GM21825 (cell line): ENCODE data around the gene ONECUT2.
"Not testable (repeated sequence)": the region's sequence is repeated elsewhere in the genome, so short reads cannot be mapped to it uniquely, and the experiment has no call there.

ENCODE experiments used
- ATAC-seq: cut with Tn5 transposase; IDR thresholded peaks from one replicate; pipeline ENCODE4 v1.9.1; 2021; ENCODE audit warnings: mild to moderate bottlenecking, moderate library complexity; ENCODE audit not compliant: unreplicated experiment

Gene ONECUT2

GRCh38 chr18:57434536-57435494 lies at the start of gene ONECUT2:
ONECUT2 (plus strand) TSS chr18:57435374; CDS start chr18:57435717, 343 bp downstream.
- ATAC-seq, result peak; percentile 70

- ATAC-seq, result no peak
These were observed 45.9 kb upstream of the ONECUT2 start for GRCh38 chr18:57389271-57389670.

GRCh38 chr18:57390044-57390443 lies 45.1 kb upstream of the ONECUT2 start:
- ATAC-seq, result no peak

- not testable (repeated sequence) for ATAC-seq
These were observed 40.4 kb upstream of the ONECUT2 start for GRCh38 chr18:57394749-57395148.

- ATAC-seq, result not testable (repeated sequence)
These were observed 38.3 kb upstream of the ONECUT2 start for GRCh38 chr18:57396831-57397230.

GRCh38 chr18:57397440-57398132 lies 37.6 kb upstream of the ONECUT2 start:
- no peak for ATAC-seq

- ATAC-seq, result no peak
These were observed 30.8 kb upstream of the ONECUT2 start for GRCh38 chr18:57404345-57404744.

GRCh38 chr18:57409650-57410049 lies 25.5 kb upstream of the ONECUT2 start:
- ATAC-seq, result no peak

- no peak for ATAC-seq
These were observed 24.4 kb upstream of the ONECUT2 start for GRCh38 chr18:57410749-57411148.

GRCh38 chr18:57416542-57416941 lies 18.6 kb upstream of the ONECUT2 start:
- no peak for ATAC-seq

- no peak for ATAC-seq
These were observed 12.8 kb upstream of the ONECUT2 start for GRCh38 chr18:57422313-57422872.

- ATAC-seq, result no peak
These were observed 11.4 kb upstream of the ONECUT2 start for GRCh38 chr18:57423821-57424220.

- no peak for ATAC-seq
These were observed 10.1 kb upstream of the ONECUT2 start for GRCh38 chr18:57425096-57425495.

GRCh38 chr18:57426187-57426586 lies 9.0 kb upstream of the ONECUT2 start:
- no peak for ATAC-seq

GRCh38 chr18:57427429-57428201 lies 7.6 kb upstream of the ONECUT2 start:
- ATAC-seq, result no peak

GRCh38 chr18:57428221-57429150 lies 6.7 kb upstream of the ONECUT2 start:
- no peak for ATAC-seq

GRCh38 chr18:57429167-57430078 lies 5.8 kb upstream of the ONECUT2 start:
- no peak for ATAC-seq

- ATAC-seq, result no peak
These were observed 4.8 kb upstream of the ONECUT2 start for GRCh38 chr18:57430079-57431001.
